Fibroblast of the conjunctiva (primary cell): ENCODE data around the gene SNX5.

Experiments
- DNase-seq: peaks from one replicate; pipeline ENCODE4 v3.0.0-alpha.2; 2010; ENCODE audit warnings: low read depth

SNX5 gene

DNA sequence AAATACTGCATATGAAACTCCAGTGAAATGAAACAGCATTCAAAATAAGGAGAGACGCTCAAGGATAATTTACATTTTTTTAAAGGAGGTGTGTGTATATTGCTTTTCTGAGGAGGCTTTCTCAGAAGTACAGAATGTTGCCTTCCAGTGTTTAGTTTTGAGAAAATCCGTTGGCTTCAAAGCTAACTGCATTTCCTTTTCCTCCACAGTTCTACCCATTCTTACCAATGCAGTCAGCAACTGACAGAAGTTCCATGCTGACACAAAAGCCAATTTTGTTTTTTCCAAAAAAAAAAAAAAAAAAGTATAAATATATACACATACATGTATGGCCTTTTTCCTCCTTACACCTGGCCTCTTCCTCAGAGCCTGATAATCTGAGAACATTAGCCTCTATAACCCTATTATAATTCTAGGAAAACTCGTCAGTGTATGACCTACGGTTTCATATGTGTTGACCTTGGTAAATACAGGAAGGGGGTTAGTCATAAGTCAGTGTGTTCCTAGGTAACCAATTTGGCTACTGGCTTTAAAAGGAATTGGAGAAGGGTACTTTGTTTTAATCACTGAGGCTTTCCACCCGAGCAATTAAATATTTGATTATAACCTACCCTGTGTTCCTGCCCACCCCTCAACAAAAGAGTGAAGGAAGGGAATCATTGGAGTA, 24.4 kb upstream of the SNX5 start:
- DNase-seq, result no peak

DNA sequence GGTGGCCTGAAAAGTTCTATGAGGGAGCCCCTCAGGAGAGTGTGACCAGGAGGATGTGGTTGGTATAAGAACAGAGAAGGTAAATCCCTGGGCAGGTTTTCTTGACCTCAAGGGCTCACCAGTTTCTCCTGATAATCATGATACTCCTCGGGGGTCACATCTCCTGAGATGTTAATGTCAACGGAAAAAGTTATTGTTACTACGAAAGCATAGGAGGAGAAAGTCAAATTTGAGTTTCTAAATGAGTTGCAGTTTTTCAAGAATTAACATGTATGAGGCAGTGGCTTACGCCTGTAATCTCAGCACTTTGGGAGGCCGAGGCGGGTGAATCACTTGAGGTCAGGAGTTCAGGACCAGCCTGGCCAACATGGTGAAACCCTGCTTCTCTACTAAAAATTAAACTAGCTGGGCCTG, 23.6 kb upstream of the SNX5 start:
- no peak for DNase-seq

GRCh38 chr20:17990278-17990972, 21.8 kb upstream of the SNX5 start:
- no peak for DNase-seq

GRCh38 chr20:17987988-17988387, 19.4 kb upstream of the SNX5 start:
- DNase-seq, result no peak

GRCh38 chr20:17985388-17986018, 16.9 kb upstream of the SNX5 start:
- no peak for DNase-seq

GRCh38 chr20:17976305-17976704, 7.7 kb upstream of the SNX5 start:
- DNase-seq, result no peak

GRCh38 chr20:17972121-17972520, 3.5 kb upstream of the SNX5 start:
- DNase-seq, result no peak

DNA sequence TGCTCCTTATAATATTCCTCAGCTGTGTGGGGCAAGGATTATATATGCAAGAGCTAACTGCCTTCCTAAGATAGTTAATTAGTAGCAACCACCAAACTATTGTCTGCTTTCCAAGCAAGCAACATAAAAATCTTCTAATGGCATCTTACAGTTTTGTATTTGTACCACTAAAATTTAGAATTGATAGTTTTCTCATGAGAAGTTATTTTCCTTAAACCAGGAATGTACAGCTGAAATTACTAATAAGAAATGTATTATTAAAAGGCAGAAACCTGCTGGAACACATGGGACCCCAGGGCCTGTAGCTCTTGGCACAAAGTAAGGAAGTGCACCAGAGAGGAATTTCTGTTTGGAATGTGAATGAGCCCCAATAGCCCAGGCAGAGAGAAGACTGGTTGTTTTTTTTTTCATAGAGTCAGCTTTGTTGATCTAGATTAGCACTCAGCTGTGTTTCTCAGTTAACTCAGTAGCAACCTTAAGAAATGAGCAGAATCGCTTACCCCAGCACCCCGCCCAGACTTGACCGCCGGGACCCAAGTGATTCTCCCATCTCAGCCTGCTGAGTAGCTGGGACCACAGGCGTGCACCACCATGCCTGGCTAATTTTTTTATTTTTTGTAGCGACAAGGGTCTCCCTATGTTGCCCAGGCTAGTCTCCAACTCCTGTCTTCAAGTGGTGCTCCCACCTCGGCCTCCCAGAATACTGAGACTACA, 2.9 kb upstream of the SNX5 start:
- DNase-seq, result no peak

DNA sequence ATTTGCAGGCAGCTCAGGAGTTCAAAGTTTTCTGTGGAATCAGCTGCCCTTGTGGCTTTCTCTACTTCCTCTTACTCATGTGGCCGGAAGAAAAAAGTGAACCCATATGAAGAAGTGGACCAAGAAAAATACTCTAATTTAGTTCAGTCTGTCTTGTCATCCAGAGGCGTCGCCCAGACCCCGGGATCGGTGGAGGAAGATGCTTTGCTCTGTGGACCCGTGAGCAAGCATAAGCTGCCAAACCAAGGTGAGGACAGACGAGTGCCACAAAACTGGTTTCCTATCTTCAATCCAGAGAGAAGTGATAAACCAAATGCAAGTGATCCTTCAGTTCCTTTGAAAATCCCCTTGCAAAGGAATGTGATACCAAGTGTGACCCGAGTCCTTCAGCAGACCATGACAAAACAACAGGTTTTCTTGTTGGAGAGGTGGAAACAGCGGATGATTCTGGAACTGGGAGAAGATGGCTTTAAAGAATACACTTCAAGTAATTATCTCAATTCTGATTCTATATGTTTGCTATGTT, 1.4 kb upstream of the SNX5 start:
- no peak for DNase-seq

GRCh38 chr20:17969278-17969883, 787 bp upstream of the SNX5 start:
- DNase-seq, result no peak

GRCh38 chr20:17967521-17968365, 851 bp downstream of the SNX5 start:
- DNase-seq, result no peak

- DNase-seq, result no peak
These were observed 1.9 kb downstream of the SNX5 start for GRCh38 chr20:17966432-17967310.

DNA sequence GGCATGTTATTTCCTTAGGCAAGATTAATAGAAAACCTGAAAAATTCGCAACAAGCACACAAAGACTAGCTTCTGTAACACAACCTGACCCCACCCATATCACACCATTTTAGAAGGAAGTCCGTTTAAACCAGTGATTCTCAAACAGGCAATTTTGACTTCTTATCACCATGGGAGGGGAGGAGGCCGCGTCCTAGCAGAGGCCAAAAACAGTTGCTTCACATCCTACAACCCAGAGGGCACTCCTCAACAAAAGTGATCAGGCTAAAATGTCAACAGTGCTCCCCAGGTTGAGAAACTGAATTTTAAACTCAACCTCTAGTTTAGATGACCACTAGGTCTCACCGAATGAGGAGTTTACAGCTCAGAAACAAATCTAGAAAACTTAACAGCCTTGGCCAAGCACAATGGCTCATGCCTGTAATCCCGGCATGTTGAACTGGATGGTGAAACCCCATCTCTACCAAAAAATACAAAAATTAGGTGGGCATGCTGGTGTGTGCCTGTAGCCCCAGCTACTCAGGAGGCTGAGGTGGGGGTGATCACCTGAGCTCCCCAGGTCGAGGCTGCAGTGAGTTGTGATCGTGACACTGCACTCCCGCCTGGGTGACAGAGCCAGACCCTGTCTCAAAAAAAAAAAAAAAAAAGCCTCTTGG, 3.4 kb downstream of the SNX5 start:
- no peak for DNase-seq

DNA sequence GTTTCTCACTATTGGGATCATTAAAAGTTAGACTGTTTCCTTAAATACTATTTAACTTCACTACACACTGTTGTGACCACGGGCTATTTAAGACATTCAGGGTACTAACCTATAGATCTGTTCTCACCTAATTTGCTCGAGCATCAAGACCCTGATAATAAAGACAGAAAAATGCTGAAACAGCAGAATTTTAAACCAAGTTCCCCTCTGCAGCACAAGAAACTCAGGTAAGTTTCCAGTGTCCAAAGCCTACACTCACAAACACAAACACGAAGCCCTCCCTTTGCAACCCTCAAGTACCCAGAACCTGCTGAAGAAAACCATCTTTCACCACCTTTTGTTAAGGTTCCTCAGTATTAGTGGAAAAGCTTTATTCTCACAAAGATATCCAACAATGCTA, 4.0 kb downstream of the SNX5 start:
- DNase-seq, result no peak

DNA sequence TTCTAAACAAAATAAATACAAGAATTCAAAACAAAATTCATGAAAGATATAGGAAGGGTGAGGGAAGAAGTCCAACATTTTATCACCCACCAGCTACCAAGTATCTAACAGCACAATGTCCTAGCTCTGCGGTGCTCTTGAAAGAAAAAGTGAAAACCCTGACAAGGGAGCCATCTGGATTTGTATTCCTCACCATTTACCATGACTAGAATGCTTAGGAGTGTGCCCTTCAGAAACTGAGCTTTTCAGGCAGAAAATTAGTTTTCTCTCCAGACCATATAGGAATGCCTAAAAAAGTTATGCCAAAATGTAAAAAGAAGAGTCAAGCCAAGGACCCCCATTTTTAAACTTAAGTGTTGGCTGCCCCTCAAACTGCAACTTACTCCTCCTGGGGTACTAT, 4.5 kb downstream of the SNX5 start:
- DNase-seq, result no peak

- DNase-seq, result no peak
These were observed 5.3 kb downstream of the SNX5 start for GRCh38 chr20:17963114-17963897.

DNA sequence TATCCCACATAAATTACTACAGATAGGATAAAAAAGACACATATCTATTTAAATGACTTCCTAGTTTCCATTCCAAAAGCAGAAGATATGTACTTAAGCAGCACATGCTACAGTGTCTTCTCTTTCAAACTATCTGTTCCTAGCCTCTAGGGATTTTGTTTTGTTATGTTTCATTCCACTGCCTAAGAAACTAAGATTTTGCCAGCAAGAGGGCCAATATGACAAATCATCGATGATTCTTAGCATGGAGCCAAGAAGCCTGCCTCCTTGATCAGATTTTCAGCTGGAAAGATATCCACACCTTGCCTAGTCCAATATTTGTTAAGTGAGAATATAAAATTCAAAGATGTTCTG, 7.0 kb downstream of the SNX5 start:
- no peak for DNase-seq

DNA sequence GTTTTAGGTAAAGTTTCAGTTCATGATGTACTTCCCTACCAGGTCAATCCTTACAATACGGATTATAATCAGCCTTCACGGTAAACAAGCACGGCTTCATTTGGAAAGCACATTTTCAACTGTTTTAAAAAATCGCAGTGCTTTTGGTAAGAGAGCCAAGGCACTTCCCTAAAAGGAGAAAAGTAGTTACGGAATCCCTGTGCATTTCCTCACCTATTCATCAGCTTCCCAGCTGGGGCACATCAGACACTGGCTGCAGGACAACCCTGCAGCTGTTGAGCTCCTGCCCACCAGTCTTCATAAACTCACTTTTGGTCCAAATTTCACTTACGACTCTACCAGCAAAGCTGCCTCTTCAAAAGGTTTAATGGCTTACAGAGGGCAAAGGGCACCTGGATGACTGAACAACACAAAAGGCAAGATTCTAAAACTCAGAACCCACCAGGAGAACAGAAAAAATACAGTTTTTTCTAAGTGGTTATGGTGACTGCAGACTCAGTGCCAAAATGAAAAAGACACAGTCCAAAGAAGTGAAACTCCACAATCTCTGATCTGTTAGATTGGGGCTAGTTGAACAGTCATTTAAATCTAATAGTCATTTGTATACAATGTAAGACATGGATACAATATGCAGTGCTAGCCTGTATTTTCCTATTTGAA, 7.5 kb downstream of the SNX5 start:
- DNase-seq, result no peak
